Activated naive CD4-positive, alpha-beta T cell treated with Interleukin-2 at 50 U/mL for 16 hours (primary cell): ENCODE results near the gene CCDC190.
"Not testable (repeated sequence)": the region's sequence is repeated elsewhere in the genome, so short reads cannot be mapped to it uniquely, and the experiment has no call there.

Source experiments
- DNase-seq: peaks from one replicate; pipeline ENCODE4 v3.0.0-alpha.2; 2020

CCDC190 gene, protein sequence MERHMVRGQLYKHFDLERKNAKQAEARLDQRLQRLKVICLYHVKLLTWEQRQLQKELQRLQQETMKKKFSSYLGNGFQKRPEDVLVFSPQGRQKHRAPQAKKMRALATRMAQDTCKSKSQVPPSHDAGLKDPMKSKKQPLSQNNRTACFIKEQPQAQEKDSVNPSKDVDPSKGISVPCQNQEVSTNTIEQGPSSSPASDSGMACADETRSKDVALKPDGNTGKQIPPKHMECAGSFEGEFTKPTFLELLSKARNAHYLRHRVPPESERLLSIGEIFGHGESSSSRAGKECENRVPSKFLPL

GRCh38 chr1:162861101-162861500 is at the start of gene CCDC190:
CCDC190 (minus strand) TSS chr1:162861175; CDS start chr1:162859646, 1,529 bp downstream.
- DNase-seq: no peak

DNA sequence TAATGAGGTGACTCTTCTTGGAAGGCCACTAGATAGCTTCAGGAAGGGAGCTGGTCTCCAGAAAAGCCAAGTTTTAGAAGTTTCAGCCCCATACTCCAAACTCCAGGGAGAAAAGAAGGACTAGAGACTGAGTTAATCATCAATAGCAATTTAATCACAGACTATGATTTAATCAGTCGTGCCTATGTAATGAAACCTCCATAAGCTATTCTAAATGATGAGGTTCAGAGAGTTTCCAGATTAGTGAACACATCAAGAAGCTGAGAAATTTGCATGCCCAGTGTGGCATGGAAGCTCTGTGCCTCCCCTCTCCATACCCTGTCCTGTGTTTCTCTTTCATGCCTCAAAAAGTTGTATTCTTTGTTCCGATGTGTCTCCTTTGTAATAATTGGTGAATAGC is 49.2 kb upstream of the CCDC190 start:
- no peak for DNase-seq

DNA sequence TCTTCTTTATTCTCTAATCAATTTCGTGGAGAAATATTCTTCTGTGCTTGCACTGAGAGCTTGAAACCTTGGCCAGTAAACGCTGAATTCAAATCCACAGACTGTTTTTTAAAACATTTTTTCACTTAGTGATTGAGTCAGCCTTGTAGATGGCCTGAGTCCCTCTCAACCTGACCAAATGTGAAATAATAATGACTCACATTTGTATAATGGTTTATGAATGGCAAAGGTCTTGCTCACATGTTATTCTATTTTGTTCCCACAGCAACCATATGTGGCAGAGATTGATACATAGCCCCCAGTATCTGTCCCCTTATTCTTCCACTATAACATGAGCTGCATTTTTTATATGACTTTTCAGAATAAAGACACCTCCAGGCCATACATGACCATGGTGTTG is 47.8 kb upstream of the CCDC190 start:
- DNase-seq: no peak

- no peak for DNase-seq
Measured at GRCh38 chr1:162908236-162908635, 47.3 kb upstream of the CCDC190 start.

- DNase-seq: no peak
Measured at GRCh38 chr1:162906485-162906884, 45.5 kb upstream of the CCDC190 start.

DNA sequence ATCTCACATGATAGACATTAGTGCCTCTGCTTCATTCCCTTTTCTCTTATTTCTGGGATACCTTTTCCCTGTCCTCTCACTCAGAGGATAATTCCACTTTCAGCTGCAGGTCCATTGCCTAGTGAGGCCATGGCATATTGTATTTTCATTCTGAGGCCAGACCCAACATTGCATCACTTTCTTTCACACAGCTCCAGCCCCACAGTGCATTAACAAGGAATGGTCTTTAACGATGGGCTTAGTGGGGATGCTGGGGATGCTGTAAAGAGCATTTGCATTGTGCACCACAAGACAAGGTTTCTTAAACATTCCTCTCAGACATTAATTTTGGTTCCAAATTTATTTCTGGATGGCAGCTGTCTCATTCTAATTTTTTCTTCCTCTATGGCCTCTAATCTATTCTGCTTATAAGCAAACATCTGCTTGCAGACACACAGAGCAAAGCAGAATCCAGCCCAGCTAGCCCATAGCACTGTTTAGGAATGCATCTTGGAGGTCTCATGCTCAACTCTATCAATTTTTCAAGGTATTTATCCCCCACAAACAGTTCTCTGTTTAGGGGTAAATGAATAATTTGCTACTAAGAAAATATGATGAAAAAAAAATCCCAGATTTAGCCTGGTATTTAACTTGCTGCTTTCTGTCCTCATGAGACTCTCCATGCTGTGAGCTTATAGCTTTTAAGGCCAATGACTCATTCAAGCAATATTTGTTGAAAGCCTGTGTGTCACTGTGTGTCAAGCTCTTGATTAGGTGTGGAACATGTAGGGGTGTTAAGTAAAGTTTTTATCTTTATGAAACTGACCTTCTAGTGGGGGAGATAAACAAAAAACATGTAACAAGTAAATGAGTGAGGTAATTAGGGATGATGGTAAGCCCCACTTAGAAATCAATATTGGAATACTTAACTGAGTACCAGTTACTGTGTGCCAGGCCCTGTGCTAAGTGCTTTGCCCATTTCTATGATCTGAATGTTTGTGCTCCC is 44.5 kb upstream of the CCDC190 start:
- no peak for DNase-seq

DNA sequence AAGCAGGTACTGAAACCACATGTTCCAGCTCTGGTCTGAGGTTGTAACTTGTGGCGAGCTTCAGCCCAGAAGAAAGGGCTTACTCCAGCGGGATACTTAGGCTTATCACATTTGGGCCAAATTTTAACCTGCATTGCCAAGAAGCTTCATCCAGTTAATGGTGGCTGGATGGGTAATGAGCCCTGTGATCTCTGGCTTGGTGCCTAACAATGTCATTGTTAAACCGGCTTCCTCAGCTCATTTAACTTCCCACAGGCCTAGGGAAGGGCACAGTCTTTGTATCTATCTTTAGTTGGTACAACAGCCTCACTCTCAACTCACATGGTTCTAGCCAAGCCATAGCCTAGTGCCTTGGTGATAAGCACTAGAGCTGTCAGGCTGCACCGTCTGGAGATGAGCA is 43.6 kb upstream of the CCDC190 start:
- no peak for DNase-seq

- DNase-seq: no peak
Measured at GRCh38 chr1:162904023-162904422, 43.0 kb upstream of the CCDC190 start.

DNA sequence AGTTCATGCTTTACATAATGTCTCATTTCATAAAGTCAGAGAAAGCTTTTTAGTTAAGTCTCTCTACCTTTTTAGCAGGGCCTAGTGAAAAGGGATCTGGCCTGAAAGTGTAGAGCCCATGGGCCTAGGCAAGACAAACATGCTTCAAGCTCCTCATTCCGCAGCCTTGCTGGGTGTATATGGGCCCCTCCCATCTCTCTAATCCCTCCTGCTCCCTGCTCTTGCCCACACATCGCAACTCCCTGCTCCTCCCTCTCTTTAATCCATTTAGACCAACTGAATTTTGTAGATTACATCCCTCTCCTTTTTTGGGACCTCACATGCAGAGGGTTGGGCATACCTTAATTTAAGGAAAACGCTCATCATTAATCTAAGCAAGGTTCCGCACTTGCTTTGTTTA is 42.3 kb upstream of the CCDC190 start:
- no peak for DNase-seq

DNA sequence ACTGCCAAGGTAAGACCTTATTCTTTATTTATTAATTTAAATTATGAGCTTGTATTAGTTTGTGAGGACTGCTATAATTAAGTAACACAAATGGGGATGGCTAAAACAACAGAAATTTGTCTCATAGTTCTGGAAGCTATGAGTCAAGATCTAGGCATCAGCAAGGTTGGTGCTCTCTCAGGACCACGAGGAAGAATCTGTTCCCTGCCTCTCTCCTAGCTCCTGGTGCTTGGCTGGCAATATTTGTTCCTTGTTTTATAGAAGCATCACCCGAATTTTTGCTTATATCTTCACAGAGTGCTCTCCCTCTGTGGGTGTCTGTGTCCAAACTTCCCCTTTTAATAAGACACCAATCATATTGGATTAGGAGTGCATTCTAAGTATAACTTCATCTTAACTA is 41.4 kb upstream of the CCDC190 start:
- DNase-seq: no peak

DNA sequence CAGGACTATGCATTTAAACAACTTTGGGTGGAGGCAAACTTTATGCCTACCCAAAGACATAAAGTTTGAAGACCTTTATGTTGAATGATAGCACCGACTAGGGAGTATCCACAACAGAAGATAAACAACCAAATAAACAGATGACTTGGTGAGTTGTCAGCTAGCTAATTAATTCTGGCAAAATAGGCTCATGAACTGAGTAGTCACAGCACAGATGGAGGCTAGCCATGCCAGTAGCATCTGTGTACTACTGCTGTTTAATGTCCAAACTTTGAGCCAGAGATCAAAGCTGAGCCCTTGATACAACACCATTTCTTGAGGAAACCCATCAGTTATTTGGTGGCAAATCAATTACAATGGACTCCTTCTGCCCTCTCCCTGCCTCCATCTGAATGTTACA is 40.3 kb upstream of the CCDC190 start:
- DNase-seq: no peak

DNA sequence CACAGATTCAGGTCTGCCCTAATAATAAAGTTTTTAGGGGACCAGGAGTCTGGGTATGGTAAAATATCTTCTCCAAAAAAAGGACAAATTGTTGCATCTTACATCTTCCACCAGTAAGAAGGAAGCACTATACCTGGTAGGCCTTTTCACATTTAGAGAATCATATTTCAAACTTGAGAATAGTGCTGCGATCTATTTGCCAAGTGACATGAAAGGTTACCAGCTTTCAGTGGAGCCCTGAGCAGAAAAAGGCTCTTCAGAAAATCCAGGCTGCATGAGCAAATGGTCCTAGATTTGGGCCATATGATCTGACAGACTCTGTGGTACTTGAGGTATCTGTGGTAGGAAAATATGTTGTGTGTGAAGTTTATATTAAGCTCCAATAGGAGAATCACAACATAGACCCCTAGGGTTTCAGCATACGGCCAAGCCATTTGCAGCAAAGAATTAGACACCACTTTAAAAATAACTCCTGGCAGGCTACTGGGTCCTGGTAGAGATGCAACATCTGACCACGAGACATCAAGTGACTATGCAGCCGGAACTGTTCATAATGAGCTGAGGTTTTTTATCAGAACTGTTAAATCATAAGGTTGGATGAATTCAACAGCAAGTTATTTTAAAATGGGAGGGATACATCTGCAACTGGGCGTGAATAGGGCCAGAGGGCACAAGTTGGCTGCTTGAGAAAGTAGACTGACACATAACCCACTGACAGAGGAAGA is 38.6 kb upstream of the CCDC190 start:
- DNase-seq: no peak

DNA sequence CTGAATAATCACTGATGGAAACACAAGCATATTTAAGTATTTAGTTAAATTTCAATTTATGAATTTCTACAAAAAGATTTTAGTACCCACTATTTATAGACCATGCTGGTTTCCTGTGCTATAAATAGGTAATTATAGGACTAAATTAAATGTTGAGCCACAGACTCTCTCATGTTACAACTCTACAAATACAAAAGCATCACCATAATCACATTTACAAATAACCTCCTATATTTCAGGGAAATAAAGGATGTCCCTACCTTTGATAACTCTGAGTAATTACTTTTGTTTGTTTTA is 32.6 kb upstream of the CCDC190 start:
- no peak for DNase-seq

- DNase-seq: no peak
Measured at GRCh38 chr1:162892906-162893611, 32.1 kb upstream of the CCDC190 start.

DNA sequence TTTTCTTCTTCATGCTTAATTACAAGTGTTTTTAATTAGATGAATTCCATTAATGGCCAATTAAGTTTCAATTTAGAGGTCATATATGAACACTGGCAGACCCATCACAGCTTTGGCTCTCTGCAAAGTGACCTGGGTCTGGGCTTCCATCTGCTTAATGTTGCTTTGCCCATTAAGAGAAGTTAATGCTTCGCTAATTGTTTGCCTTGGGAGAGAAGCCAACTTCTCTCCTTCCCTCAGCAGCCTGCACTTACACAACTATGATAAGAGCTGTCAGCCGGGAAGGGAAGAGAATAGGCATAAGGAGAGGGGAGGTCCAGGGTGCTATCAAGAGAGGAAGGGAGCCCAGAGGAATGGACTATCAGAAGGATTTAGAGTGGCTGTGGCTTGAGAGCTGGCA is 29.0 kb upstream of the CCDC190 start:
- no peak for DNase-seq

GRCh38 chr1:162886705-162887104 is 25.7 kb upstream of the CCDC190 start:
- DNase-seq: no peak

GRCh38 chr1:162885265-162885664 is 24.3 kb upstream of the CCDC190 start:
- DNase-seq: no peak

- DNase-seq: no peak
Measured at GRCh38 chr1:162884831-162885230, 23.9 kb upstream of the CCDC190 start.

DNA sequence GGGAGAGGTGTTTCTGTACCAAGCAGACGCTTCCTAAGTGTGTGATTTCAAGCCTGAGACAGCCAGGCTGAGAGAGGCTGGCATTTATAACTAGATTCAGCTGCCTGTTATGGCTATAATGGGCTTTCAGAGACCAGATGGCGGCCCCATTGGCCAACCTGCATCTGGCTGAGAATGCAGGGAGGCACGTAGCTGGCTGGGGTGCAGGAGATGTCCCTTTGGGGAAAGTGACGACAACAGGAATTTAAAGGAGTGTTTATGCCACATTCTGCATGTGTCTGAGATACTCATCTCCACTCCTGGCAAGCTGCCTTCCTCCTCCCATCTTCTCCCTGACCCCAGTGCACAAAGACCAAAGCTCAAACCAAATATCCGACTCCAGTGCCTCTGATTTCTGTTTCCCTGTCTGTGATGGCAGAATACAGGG is 21.3 kb upstream of the CCDC190 start:
- no peak for DNase-seq

- no peak for DNase-seq
Measured at GRCh38 chr1:162881590-162881989, 20.6 kb upstream of the CCDC190 start.

- DNase-seq: not testable (repeated sequence)
Measured at GRCh38 chr1:162880617-162881016, 19.6 kb upstream of the CCDC190 start.

GRCh38 chr1:162878000-162878596 is 17.1 kb upstream of the CCDC190 start:
- DNase-seq: no peak

DNA sequence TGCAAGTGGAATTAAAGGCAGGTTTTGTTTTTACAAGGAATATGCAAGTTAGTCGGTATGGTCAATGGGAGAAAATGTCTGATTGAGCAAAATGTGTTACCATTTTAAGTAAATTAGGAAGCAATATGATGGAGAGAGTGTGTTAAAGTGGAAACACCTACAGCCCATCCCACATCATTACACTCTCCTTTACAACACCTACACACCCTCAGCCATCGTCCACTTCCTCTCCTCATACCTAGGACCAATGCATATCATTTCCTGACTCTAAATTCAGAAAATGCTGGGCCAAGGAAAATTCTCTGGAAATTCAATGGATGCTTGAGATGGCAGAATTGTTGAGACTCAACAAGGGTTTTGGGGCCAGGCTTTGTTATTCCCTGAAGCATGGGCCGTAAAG is 16.4 kb upstream of the CCDC190 start:
- DNase-seq: no peak
